Fibroblast of peridontal ligament (primary cell): ENCODE results near the gene TMIGD1.

ENCODE experiments used
- DNase-seq: peaks from one replicate; pipeline ENCODE4 v3.0.0-alpha.2; 2010; ENCODE audit errors: extremely low read depth

TMIGD1 gene, protein sequence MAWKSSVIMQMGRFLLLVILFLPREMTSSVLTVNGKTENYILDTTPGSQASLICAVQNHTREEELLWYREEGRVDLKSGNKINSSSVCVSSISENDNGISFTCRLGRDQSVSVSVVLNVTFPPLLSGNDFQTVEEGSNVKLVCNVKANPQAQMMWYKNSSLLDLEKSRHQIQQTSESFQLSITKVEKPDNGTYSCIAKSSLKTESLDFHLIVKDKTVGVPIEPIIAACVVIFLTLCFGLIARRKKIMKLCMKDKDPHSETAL

DNA sequence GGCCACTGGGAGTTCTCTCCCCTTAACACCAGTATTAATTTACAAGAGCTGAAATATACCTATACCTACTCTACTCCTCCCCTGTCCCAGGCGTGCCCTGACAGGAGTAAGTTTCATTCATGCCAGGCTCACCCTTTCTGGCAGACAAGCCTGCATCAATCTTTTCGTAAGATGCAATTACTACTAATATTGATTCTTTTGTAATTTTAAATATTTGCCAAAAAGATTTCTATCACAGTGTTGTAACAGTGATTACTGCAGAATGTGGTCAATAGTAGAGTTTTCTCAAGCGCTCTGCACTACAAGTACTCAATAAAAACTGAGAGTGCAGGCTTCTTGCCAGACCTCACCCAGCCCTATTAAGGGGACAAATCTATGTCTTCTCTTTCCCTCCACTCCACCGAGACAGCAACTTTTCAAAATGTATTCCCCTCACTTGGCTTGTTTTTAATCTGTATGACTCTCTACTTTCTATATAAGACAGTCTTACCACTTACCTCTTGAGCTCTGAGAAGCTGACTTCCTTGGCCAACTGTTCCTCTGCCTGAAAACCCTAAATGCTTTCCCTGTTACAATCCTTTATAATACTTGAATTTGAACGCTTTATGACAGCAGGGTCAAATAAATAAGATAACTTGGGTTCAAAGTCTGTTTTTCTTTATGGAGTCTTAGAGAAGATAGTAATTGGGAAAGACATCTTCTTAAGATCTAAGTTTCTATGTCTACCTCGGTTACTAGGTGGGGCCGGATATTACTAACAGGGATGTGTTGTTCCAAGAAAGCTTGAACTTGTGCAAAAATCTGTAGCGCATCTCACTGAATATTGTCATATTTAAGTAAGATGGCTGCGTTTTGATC lies at the start of gene TMIGD1:
Gene TMIGD1 (minus strand): TSS at position 555 of the 858 bp plus-strand sequence. CDS start 1,924 bp downstream, outside the sequence.
- DNase-seq = no peak

DNA sequence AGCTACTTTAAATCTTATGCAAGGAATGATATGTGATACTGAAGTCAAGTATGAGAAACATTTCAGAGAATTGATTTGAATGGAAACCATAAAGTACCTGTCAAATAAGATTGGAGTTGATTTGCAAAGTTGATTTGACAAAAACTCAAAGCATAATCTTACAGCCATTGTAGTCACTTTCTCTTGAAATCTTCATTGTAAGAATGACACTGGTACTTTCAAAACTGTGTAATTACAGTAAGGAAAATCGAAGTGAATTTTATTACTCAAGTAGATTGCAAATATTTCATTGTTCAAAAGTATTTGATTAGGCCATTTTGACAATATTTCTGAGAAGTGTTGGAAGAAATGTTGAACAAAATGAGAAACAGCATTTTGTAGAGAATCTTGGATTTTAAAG lies 48.5 kb upstream of the TMIGD1 start:
- no peak for DNase-seq

DNA sequence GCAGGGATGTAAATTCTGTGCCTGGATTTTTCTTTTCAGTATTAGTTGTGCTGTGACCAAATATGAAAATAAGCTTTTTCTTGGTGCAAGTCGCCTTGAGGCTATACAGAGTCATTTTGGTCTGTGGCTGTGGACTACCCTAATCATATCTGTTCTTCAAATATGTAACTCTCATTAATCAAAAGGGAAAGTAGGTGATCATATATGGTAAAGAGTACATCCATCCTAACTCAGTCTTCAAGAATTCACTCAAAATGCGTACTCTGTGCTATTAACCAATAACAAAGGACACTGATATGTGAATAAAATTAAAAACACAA lies 47.4 kb upstream of the TMIGD1 start:
- no peak for DNase-seq

DNA sequence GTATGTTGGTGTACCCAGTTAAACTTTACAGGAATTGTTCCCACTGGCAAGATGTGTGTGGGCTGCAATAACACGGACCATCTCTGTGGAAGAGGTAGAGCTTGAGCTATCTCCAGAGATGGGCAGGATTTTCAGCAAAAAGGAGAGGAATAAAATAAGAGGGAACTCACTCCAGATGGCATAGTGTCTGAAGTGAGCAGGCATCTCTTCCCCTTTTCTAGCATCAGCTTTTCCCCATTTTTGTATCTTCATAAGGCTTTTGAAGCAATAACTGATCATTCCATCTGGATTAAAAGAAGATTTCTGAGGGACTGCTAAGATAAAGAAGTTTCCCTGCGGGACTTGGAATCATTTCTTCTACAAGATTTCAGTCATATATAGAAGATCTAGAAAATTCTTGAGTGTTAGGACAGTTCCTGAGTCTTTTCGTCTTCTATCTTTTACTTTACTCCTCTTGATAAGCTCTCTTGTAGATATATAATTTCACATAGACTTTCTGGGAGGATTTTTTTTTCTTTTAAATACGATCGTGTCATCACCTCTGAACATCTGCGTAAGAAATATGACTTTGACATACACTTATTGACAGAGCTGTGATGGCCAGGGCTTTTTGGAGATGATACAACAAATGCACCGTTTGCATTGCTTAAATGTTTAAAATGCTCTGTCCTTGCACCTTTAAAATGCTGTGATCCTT lies 46.9 kb upstream of the TMIGD1 start:
- no peak for DNase-seq

DNA sequence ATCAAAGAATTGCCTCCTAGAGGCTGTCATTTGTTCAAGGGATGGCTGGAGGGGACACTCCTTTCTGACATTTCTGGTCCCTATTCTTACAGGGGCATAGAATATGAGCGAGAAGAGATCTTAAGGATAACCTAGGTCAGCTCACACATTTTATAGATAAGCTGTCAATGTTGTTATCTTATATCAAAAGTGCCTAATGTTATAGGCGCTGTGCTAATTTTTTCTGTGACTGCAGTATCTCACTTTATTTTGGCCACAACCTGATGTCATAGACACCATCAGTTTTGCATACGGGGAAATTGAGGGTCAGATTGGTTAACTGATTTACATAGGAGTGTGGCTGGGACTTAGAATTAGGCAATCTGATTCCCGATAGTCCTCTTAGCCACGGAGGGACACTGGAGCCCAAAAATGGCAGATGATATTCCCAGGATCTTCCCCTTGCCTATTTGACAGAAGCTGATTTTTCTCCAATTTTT lies 46.1 kb upstream of the TMIGD1 start:
- no peak for DNase-seq

DNA sequence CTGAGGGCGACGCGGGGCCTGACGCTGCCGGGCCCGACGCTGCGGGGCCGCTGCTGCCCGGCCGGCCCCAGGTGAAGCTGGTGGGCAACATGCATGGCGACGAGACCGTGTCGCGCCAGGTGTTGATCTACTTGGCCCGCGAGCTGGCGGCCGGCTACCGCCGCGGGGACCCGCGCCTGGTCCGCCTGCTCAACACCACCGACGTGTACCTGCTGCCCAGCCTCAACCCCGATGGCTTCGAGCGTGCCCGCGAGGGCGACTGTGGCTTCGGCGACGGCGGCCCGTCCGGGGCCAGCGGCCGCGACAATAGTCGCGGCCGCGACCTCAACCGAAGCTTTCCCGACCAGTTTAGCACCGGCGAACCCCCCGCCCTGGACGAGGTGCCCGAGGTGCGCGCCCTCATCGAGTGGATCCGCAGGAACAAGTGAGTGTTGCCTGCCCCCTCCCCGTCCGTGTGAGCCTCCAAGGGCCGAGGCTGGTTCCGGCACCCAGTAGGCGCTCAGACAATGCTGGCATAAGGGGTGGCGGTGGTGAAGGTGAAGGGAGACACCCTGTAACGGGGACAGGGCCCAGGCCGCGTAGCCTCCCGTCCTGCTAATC lies 45.5 kb upstream of the TMIGD1 start:
- DNase-seq = no peak

DNA sequence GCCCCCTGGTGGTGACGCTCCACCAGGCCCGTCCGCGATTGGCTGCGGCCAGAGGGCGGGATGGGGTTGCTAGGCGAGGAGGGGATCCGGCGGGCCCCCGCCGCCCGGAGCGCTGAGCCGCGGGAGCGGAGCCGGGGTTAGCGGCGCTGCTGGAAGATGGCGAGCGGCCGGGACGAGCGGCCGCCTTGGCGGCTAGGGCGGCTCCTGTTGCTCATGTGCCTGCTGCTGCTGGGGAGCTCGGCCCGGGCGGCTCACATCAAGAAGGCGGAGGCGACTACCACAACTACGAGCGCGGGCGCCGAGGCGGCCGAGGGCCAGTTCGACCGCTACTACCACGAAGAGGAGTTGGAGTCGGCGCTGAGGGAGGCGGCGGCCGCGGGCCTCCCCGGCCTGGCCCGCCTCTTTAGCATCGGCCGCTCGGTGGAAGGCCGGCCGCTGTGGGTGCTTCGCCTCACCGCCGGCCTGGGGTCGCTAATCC lies 45.0 kb upstream of the TMIGD1 start, which contains the start of gene CPD:
Gene CPD (plus strand): TSS at position 103 of the 478 bp plus-strand sequence. CDS start 54 bp downstream, at position 157.
- DNase-seq = peak; percentile 87

DNA sequence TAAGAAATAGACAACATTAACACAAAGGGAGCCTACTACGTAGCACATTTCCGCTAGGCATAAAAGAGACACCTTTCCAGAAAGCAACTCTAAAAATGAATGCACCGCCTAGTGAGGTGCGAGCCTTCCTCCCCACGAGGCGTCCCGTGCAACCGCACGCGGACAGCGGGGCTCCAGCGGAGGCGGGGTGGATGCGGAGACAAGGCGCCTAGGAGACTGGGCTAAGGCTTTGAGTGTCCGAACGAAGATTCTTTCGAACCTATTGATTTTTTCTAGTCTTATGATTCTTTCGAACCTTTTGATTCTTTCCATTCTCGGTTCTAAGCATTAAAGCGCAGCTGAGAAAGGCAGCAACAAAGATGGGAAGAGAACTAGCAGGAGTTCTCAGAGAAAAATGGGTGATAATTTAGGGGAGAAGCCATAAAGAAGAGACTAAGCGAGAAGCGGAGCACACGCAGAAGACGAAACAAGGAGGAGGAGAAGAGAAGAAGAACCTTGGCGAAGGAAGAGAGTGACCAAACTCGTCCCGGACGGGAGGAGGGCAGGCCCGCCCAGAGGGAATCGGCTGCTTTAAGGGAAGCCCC lies 44.5 kb upstream of the TMIGD1 start:
- no peak for DNase-seq

DNA sequence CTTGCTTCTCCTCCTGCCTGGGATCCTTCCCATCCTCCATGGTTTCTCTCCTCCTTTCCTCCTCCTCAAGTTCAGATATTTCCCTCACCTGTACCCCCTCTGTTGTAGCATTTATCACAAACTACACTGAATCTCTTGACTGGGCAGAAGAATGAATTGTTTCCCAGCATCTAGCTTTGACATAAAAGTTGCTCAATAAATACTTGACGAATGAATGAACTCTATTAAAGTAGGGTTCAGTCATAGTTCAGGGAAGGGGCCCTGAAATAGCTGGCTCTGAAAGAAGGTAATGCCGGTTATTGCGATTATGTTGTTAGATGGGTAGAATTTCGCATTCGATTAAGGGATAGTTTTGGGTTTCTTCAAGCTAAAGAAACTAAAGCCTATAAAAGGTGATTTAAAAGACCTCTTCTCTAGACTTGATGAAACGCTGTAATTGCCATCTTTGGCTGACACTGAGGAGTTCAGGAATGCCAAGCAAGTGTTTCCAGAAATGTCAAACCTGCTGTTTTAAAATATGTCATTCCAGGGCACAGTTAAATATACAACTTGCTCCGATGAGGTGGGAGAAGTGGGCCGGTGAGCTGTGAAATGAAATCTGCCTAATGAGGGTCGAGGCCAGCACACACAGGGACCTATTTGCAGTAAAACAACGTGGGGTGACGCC lies 43.9 kb upstream of the TMIGD1 start:
- DNase-seq = no peak

DNA sequence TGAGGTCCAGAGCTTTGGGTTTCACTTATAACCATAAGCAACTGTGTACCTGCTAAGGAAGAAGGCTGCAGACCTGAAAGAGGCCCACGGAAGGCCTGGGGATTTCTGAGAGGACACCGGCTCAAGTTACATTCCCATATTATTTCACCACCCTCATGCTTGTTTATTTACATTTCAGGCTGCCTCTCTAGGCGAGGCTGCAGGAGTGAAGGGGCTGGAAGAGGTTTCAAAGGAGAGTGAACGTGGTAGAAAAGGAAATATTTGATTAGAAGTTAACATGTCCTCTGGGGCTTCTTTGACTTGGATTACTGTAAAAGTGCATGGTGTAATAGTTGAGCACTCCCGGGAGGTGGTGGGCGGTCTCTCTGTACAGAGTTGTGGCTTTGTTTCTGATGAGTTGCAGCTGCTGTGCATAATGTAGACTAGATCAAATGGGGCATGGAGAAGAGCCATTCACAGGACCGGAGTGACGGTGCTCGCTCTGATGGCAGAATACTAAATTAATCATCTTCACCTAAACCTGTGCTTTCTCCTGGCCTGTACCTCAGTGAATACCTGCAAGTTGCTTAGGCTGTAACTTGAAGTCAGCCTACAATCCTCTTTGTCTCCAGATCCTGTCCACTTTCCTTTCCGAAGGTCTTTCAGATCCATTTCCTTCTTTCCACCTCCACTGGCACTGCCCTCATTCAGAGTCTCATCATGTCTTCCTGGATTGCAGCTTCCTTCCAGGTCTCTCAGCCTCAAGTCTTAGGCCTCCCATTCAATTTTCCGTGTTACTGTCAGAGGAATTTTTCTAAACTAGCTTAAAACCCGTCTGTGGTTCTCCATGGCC lies 43.0 kb upstream of the TMIGD1 start:
- peak; percentile 91 for DNase-seq

DNA sequence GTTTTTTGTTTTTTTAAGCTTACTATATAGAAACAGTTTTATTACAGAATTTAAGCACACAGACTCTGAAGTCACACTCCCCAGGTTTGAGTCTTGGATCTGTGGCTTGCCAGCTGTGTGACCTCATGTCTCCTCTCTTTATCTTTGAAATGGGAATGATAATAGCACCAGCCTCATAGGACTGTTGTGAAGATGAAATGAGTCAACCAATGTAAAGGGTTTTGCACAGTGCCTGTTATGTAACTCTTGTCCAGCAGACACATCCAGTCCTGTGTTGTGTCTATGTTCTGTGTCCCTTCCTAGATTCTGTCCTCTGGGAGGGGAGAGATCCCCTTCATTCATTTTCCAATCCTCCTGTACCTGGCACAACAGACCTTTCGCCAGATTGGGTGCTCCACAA lies 41.8 kb upstream of the TMIGD1 start:
- no peak for DNase-seq

DNA sequence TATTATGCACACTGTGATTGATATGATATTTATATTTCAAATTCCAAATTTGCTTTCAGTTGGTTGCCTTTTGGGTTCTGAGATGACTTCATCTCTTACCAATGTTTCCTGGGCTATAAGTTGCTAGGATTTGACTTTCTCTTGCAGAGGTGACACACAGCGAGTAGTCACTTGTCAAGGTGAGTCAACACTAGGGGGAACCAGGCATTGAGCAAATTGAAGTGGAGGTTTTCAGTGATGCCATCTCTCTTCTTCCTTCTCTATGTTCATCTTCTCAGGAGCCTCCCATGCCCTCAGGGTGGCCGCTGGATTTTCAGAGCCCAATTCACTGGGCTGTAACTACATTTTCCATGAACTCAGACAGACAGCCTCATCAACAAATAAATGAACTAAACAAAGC lies 38.9 kb upstream of the TMIGD1 start:
- DNase-seq = no peak

DNA sequence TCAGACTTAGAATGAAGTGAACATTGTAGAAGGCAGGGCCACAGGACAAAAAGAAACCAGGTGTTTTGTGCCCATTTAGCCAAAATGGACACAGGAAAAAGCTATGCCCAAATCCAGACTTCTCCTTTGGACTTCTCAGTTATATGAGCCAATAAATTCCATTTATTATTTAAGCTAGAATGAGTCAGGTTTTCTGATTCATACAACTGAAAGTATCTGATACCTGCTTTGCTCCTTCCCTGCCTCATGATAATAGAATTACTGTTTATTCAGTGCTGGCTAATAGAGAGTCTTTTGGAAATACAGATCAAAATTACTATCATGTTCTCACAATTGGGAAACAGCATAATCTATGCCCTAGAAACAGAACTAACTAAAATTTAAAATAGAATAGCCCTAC lies 36.1 kb upstream of the TMIGD1 start:
- no peak for DNase-seq

DNA sequence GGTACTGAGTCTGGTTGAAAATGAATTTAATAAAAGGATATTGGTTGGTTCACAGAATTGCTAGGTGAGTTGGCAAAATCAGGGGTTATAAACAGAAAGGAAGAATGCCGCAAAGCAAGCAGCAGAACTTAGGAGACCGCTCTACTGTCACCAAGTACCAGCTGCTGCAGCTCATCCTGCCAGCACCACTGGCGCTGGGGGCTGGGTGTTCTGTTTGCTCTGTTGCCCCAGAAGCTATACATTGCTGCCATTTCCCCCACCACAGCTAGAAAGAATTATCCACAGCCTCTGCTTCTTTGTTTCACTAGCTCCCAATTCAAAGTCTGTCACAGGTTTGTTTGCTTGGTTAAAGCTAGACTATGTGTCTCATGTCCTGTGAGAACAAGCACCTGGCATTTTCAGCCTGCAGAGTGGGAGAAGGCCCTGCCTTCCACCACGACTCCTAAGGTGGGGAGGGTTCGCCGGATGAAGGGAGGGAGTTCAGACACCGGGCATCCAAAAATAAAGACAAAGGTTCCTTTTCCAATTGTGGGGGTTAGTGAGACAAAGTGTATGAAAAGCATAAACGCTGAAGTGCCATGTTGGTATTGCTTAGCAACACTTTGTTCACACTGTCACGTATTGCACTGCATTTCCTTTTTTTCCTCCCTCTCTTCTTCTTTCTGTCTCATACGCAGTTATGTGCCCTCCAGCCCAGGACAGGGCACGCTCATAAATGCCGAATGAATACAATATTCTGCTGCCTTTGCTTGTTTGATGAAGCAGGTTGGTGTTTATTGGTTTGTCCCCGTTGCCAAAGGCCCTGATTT lies 35.3 kb upstream of the TMIGD1 start:
- no peak for DNase-seq

DNA sequence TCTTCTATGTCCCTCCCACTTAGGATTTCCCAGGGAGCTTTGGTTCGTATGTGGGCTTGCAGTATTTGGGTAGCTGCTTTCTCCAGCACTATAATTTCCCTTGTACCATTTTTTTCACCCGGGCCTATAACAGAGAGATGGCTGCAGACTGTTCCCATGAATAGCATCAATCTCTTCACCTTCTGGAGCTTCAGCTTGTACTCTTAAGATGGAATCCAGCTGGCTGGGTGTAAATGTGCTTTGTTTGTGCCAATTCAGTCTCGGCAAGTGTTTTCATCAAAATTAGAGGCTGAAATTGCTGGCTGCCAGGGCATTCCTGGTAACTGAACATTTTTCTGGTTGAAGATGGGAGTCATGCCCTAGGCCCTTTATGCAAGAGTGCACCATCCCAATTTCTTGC lies 32.7 kb upstream of the TMIGD1 start:
- no peak for DNase-seq

DNA sequence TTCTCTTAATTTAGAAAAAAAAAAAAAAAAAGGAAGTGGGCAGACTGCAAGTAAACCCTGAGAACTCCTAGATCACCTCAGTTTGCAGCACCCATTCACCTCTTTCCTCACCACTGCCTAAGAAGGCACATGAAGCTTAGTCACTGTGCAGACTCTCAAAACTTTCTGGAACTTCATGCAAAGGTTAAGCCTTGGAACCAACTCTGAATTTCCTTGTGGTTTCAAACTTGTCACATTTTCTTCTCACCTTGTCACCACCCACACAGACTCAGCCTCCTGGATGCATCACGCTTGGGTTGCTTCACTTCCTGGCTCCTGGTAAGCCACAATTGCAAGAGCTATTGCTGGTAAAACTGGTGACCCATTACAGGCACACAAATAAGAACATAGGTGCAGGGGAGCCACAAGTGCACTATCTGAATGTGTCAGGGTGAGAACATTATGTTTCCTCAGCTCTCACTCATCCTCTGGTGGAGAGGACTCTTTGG lies 29.9 kb upstream of the TMIGD1 start:
- DNase-seq = no peak

DNA sequence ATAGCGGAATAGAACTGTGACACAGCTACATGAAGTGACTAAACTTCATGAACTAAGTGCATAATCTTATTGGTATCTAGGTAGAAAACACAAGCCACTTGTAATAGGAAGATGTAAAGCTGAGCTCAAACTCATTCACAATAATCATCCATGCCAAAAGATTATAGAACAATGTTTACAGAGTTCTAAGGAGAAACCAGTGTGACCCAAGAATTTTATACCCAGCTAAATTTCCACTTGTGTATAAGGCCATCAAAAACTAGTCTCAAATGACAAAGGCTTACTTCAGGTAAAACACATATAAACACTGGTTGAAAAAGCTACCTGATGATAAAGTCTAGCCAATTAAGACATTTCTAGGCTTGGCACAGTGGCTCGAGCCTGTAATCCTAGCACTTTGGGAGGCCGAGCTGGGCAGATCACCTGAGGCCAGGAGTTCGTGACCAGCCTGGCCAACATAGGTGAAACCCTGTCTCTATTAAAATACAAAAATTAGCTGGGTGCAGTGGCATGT lies 28.0 kb upstream of the TMIGD1 start:
- no peak for DNase-seq

DNA sequence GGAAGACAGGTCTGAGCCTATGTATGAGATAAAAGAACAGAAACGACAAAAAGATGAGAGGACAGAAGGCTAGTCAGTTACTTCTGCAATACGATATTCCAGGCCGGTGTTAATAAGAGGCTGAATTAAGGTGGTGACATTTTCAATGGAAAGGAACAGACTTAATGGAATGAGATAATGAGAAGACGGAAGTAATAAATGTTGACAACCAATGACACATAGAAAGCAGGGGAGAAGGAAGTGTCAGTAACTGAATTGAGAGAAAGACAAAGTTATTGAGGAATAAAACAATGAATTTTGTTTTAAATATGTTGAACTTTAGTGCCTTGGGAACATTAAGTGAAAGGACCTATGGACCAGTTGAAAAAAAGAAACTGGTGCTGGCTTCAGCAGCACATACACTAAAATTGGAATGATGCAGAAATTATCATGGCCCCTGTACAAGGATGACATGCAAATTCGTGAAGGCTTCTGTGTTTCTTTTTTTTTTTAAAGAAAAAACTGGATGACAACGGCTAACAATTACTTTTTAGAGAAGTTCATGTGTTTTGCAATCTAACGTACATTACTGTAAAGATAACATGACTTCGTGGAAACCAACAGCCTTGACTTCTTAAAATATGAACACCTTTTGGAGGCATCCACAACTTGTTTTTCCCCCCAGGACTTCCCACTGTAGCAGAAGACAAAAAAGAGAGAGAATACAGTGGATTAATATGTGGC lies 26.4 kb upstream of the TMIGD1 start:
- no peak for DNase-seq
